Vagina (tissue), 2 donors: ENCODE results near the gene RNF144A. TPM values are rescaled to one million over a fixed set of nuclear protein-coding genes. Genes with fewer than 3 reads are reported as not detected.

Source experiments
- DNase-seq, 2 donors: peaks; one replicate each; pipeline ENCODE4 v3.0.0-alpha.2; 2017; ENCODE audit errors: extremely low spot score in 2 of 2
- H3K27ac ChIP-seq: fragments of 200-600 bp; sonication (generic); one replicate; pipeline ENCODE4 v1.5.1; 2019
- H3K27me3 ChIP-seq: fragments of 200-600 bp; sonication (generic); one replicate; pipeline ENCODE4 v1.5.1; 2019
- H3K36me3 ChIP-seq, 2 donors: fragments of 200-600 bp; sonication (generic); one replicate each; pipeline ENCODE4 v1.5.1; 2017 to 2019
- H3K4me1 ChIP-seq: fragments of 200-600 bp; sonication (generic); one replicate; pipeline ENCODE4 v1.5.1; 2019
- H3K4me3 ChIP-seq, 2 donors: fragments of 200-600 bp; sonication (generic); 1 replicate in 1 of 2; 2 replicates in 1 of 2; pipeline ENCODE4 v1.5.1; 2016 to 2019
- H3K9me3 ChIP-seq: fragments of 200-600 bp; sonication (generic); one replicate; pipeline ENCODE4 v1.5.1; 2019
- POLR2A ChIP-seq, 2 donors: fragments of 450-650 bp; IDR thresholded peaks; one replicate each; pipeline ENCODE4 v1.6.1; 2017; ENCODE audit warnings: antibody characterized with exemption in 2 of 2, mild to moderate bottlenecking in 2 of 2, moderate library complexity in 2 of 2
- POLR2AphosphoS5 ChIP-seq, 2 donors: sonication (generic); formaldehyde crosslinking; IDR thresholded peaks; one replicate each; pipeline ENCODE4 v1.9.0; 2017; ENCODE audit warnings: antibody characterized with exemption in 2 of 2, mild to moderate bottlenecking in 2 of 2, low read depth in 1 of 2; ENCODE audit not compliant: insufficient read depth in 1 of 2
- intact Hi-C: fragments of 100-400 bp; cut with DNase I; formaldehyde crosslinking; loops from one replicate; pipeline ENCODE4 v1.15.1; 2023
- total RNA-seq: library from RNA; depleted of rRNA; stranded (reverse); fragments of >200 nt; gene quantifications from one replicate; pipeline ENCODE4 v1.2.3, GENCODE V29; 2016
- TF ChIP-seq, protein P1 (sequence below), 3 experiments: fragments of 450-650 bp in 2 of 3; fragments of 200-600 bp in 1 of 3; sonication (generic) in 1 of 3; IDR thresholded peaks; one replicate each; pipeline ENCODE4 v1.5.1; 2017 to 2019; ENCODE audit warnings: antibody characterized with exemption in 3 of 3, mild to moderate bottlenecking in 2 of 3, moderate library complexity in 2 of 3

The RNF144A gene
- total RNA-seq, 1 donor from 2014 or later = 17.2 TPM

DNA sequence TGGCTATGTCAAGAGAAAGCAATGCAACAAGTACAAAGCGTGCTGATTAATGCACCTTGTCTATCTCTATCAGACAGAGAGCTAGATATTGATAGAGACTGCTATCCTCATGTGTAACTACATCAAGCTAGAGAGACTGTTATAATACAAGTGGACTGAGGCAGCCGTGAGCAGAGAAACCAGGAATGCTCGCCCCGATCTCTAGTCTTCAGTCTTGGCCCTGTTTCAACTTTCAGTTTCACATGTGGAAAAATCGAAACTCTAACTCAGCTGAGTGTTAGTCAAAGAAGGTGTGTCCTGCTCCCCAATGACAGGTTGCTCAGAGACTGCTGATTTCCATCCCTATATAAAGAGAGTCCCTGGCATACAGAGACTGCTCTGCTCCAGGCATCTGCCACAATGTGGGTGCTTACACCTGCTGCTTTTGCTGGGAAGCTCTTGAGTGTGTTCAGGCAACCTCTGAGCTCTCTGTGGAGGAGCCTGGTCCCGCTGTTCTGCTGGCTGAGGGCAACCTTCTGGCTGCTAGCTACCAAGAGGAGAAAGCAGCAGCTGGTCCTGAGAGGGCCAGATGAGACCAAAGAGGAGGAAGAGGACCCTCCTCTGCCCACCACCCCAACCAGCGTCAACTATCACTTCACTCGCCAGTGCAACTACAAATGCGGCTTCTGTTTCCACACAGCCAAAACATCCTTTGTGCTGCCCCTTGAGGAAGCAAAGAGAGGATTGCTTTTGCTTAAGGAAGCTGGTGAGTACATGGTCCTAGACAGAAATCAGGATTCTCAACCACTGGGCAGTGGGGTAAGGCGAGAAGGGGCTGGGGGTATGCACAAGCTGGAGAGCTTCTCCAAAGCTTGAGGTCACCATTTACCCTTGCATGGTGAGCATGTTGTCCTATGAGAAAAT lies 39.6 kb upstream of the RNF144A start, which contains the start of gene RSAD2:
RSAD2 (plus strand) TSS at position 376 of the 903 bp plus-strand sequence; CDS start at position 400, 24 bp downstream.
- Histone ChIP-seq H3K4me3 (peak within 1 kb of the TSS; percentile 39 to 46), H3K4me1 (peaks cover 8% of the 10 kb centered on the region), H3K36me3 (no peaks in the 10 kb centered on the region), H3K27me3 (no peaks in the 10 kb centered on the region), H3K27ac (peak within 1 kb of the TSS; percentile 61), H3K9me3 (no peaks in the 10 kb centered on the region)
- intact Hi-C loops = no loop called here
- TF ChIP-seq, protein P1, sequence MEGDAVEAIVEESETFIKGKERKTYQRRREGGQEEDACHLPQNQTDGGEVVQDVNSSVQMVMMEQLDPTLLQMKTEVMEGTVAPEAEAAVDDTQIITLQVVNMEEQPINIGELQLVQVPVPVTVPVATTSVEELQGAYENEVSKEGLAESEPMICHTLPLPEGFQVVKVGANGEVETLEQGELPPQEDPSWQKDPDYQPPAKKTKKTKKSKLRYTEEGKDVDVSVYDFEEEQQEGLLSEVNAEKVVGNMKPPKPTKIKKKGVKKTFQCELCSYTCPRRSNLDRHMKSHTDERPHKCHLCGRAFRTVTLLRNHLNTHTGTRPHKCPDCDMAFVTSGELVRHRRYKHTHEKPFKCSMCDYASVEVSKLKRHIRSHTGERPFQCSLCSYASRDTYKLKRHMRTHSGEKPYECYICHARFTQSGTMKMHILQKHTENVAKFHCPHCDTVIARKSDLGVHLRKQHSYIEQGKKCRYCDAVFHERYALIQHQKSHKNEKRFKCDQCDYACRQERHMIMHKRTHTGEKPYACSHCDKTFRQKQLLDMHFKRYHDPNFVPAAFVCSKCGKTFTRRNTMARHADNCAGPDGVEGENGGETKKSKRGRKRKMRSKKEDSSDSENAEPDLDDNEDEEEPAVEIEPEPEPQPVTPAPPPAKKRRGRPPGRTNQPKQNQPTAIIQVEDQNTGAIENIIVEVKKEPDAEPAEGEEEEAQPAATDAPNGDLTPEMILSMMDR (IDR thresholded peaks at IDR 0.05) = no peak
- TF ChIP-seq POLR2AphosphoS5 (IDR thresholded peaks at IDR 0.05; ENCODE audit: insufficient read depth in 1 of 2, low read depth in 1 of 2) = peak in 1 of 2 donors; percentile 43
- DNase-seq = no peak

DNA sequence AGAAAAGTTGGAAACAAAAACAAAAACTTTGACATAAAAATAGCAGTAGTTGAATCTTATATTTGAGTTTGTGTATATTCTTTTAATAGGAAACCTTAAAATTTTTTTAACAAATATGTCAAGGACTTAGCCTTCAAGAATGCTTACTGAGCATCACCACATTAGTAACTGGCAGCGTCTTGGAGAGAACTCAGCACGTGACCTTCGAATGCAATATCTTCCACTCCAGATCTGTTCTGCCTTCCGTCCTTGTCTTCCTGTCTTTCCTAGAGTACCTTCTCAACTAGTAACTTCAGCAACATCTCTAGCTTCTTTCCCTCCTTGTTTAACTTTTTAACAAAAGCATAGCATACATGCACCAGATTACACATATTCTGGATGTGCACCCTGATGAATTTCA lies 38.7 kb upstream of the RNF144A start:
- H3K4me1 ChIP-seq = peaks cover 8% of the 10 kb centered on the region
- H3K27ac ChIP-seq = no peak overlapping the region
- TF ChIP-seq POLR2A (IDR thresholded peaks at IDR 0.05) = no peak
- TF ChIP-seq, protein P1 (IDR thresholded peaks at IDR 0.05) = no peak
- TF ChIP-seq POLR2AphosphoS5 (IDR thresholded peaks at IDR 0.05; ENCODE audit: insufficient read depth in 1 of 2, low read depth in 1 of 2) = no peak
- intact Hi-C loops = no loop called here
- H3K9me3 ChIP-seq = no peaks in the 10 kb centered on the region
- H3K36me3 ChIP-seq = no peaks in the 10 kb centered on the region
- no peak for DNase-seq
- H3K4me3 ChIP-seq = no peak overlapping the region
- no peaks in the 10 kb centered on the region for H3K27me3 ChIP-seq

DNA sequence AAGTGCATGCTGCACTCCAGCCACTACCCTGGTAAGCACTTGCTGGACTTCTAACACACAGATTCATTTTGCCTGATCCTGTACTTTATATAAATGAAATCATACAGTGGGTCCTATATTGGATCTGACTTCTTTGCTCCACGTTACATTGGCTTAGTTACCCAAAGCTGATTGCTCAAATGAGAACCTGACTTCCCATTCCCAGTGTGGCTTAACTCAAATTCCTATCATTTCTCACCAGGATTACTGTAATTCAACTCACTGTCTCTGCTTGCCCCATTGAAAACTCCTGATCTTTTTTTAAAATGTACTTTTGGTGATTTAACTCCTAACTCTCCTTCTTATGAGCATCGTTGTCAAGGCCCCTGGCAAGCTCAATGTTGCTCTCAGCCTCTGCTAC lies 38.2 kb upstream of the RNF144A start:
- H3K36me3 ChIP-seq = no peaks in the 10 kb centered on the region
- DNase-seq = no peak
- intact Hi-C loops = no loop called here
- H3K4me3 ChIP-seq = no peak overlapping the region
- peaks cover 8% of the 10 kb centered on the region for H3K4me1 ChIP-seq
- H3K9me3 ChIP-seq = no peaks in the 10 kb centered on the region
- TF ChIP-seq POLR2AphosphoS5 (IDR thresholded peaks at IDR 0.05; ENCODE audit: insufficient read depth in 1 of 2, low read depth in 1 of 2) (no peak), POLR2A (IDR thresholded peaks at IDR 0.05) (no peak)
- TF ChIP-seq, protein P1 (IDR thresholded peaks at IDR 0.05) = no peak
- no peak overlapping the region for H3K27ac ChIP-seq
- no peaks in the 10 kb centered on the region for H3K27me3 ChIP-seq

DNA sequence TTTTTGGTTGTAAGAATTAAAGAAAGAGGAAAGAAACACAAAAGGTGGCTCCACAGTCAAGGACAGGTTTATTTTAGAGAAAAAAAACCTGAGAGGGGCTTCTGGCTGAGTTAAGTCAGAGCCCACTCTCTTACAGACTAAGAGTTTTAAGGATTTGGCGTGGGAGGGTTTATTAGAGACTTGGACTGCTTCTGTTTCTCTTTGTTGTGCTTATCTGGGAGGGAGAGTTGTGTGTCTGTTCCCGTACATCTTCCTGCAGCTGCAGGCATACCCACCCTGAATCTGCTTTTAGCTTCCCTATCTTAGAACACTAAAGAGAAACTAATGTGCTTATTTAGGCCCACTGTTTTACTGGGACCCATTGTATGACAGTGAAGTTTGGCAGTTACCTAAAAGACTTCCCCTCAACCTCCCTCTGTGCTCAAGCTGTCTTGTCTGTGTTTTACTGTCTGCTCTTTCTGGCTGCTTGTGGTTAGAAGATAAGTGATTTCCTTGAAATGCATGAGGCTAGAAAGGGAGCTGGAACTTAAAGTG lies 36.9 kb upstream of the RNF144A start:
- TF ChIP-seq POLR2A (IDR thresholded peaks at IDR 0.05) = no peak
- TF ChIP-seq, protein P1 (IDR thresholded peaks at IDR 0.05) = no peak
- TF ChIP-seq POLR2AphosphoS5 (IDR thresholded peaks at IDR 0.05; ENCODE audit: insufficient read depth in 1 of 2, low read depth in 1 of 2) = no peak
- H3K4me1 ChIP-seq = peaks cover 8% of the 10 kb centered on the region
- H3K9me3 ChIP-seq = no peaks in the 10 kb centered on the region
- no peak overlapping the region for H3K4me3 ChIP-seq
- H3K36me3 ChIP-seq = no peaks in the 10 kb centered on the region
- no peak overlapping the region for H3K27ac ChIP-seq
- intact Hi-C loops = no loop called here
- no peak for DNase-seq
- H3K27me3 ChIP-seq = no peaks in the 10 kb centered on the region

DNA sequence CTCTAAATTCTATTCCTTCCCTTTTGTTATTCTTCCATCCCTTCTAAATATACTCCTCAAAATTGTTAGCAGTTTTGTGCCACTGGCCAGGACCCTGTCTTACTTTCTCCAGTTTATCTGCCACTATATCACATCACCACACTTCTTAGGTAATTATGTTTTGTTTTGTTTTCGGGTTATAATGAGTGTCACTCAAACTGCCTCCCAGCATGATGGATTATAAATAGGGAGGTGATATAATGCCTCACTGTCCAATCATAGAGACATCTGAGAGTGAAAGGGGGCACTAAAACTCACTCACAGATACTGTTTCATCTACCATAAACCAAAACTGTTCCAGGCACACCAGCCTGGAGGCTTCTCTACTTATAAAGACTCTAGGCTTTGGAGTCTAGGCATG lies 36.2 kb upstream of the RNF144A start:
- Histone ChIP-seq H3K27ac (no peak overlapping the region), H3K4me1 (peaks cover 8% of the 10 kb centered on the region), H3K4me3 (no peak overlapping the region), H3K36me3 (no peaks in the 10 kb centered on the region), H3K9me3 (no peaks in the 10 kb centered on the region), H3K27me3 (no peaks in the 10 kb centered on the region)
- DNase-seq = no peak
- intact Hi-C loops = no loop called here
- no peak for TF ChIP-seq POLR2A (IDR thresholded peaks at IDR 0.05)
- TF ChIP-seq, protein P1 (IDR thresholded peaks at IDR 0.05) = no peak
- no peak for TF ChIP-seq POLR2AphosphoS5 (IDR thresholded peaks at IDR 0.05; ENCODE audit: insufficient read depth in 1 of 2, low read depth in 1 of 2)
